Nephron progenitor cell (in vitro differentiated cells): ENCODE data around the gene KDM4B.

Source experiments
- DNase-seq: peaks from one replicate; pipeline ENCODE4 v3.0.0; 2021
- H3K27ac Mint-ChIP-seq: 2 replicates; pipeline ENCODE4 v1.8.0; 2021; ENCODE audit warnings: mild to moderate bottlenecking, moderate library complexity, mixed read lengths
- H3K27me3 Mint-ChIP-seq: 2 replicates; pipeline ENCODE4 v1.8.0; 2021; ENCODE audit warnings: mild to moderate bottlenecking, low read depth, mixed read lengths; ENCODE audit not compliant: poor library complexity
- H3K36me3 Mint-ChIP-seq: 2 replicates; pipeline ENCODE4 v1.8.0; 2021; ENCODE audit warnings: low read depth, mixed read lengths
- H3K4me1 Mint-ChIP-seq: 2 replicates; pipeline ENCODE4 v1.8.0; 2021; ENCODE audit warnings: mixed read lengths
- H3K4me3 Mint-ChIP-seq: 2 replicates; pipeline ENCODE4 v1.8.0; 2021; ENCODE audit warnings: mild to moderate bottlenecking, moderate library complexity, mixed read lengths
- H3K9me3 Mint-ChIP-seq: 2 replicates; pipeline ENCODE4 v1.8.0; 2021; ENCODE audit warnings: mild to moderate bottlenecking, moderate library complexity, mixed read lengths
- TF ChIP-seq, protein P1 (sequence below): fragments of 200-600 bp; sonication (generic); IDR thresholded peaks from 2 replicates; pipeline ENCODE4 v1.5.0; 2021; ENCODE audit warnings: antibody characterized with exemption

KDM4B gene

DNA sequence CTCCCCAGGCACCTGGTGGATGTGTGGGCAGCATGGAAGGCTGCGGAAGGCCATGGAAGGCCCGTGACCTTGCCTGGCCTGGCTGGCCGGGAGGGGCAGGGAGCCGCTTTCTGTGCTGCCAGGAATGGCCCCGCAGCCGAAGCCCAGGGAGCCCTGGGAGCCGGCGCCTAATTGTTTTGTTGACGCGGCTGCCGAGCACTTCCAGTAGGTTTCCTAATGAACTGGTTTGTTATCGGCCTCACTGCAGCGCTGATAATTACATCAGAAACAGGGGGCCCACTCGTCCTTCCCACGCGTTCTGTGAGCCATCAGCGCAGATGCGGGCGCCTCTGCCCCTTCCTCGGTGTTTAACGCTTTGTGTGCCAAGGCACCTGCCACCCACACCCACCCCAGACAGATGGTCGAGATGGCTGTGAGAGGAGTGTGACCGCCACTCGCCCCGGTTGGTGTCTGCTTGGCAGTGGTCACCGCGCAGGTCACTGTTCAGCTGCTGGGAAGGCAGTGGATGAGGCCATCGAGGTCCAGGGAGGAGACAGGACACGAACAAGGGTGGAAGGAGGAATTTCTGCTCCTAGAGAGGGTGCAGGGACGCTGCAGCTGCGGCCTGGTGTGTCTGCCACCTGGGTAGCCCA lies 124.5 kb downstream of the KDM4B start:
- Mint-ChIP-seq H3K27me3 (no peaks in the 10 kb centered on the region), H3K9me3 (peaks cover 16% of the 10 kb centered on the region), H3K4me3 (peak overlapping the region; percentile 40), H3K4me1 (peaks cover 58% of the 10 kb centered on the region), H3K27ac (peak overlapping the region; percentile 36), H3K36me3 (peaks cover 33% of the 10 kb centered on the region)
- TF ChIP-seq, protein P1, sequence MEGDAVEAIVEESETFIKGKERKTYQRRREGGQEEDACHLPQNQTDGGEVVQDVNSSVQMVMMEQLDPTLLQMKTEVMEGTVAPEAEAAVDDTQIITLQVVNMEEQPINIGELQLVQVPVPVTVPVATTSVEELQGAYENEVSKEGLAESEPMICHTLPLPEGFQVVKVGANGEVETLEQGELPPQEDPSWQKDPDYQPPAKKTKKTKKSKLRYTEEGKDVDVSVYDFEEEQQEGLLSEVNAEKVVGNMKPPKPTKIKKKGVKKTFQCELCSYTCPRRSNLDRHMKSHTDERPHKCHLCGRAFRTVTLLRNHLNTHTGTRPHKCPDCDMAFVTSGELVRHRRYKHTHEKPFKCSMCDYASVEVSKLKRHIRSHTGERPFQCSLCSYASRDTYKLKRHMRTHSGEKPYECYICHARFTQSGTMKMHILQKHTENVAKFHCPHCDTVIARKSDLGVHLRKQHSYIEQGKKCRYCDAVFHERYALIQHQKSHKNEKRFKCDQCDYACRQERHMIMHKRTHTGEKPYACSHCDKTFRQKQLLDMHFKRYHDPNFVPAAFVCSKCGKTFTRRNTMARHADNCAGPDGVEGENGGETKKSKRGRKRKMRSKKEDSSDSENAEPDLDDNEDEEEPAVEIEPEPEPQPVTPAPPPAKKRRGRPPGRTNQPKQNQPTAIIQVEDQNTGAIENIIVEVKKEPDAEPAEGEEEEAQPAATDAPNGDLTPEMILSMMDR = no peak
- DNase-seq = peak; percentile 31

DNA sequence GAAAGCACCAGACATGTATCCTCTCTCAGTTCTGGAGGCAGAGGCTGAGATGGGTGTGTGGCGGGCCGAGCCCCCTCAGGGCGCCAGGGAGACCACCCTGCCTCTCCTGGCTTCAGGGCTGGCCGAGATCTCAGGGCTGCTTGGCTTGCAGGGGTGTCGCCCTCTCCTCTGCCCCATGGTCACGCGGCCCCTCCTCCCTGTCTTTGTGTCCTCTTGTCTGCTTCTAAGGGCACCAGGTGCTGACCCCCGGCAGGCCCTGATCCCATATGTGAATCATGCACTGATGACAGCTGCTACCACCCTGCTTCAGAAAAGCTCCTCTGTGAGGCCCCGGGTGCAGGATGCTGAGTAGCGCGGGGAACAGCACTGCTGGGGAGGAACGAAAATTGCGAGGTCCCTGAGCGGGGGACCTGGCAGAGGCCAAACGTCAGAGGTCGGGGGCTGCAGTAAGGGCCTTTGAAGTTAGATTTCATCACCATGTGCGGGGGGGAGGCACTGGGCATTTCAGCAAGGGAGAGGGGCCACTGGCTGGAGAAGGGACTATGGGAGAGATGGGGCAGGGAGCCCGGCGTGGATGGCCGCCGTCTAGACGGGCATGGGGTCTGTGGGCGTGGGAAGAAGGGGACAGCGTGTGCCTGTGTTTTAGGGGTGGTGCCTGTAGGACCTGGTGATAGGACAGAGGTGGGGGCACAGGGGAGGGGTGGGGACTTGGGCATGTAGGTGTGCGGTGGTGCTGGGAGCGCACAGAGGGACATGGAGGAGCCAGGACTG lies 125.2 kb downstream of the KDM4B start:
- Mint-ChIP-seq H3K4me3 (no peak overlapping the region), H3K9me3 (peaks cover 23% of the 10 kb centered on the region), H3K27ac (peak overlapping the region; percentile 13), H3K36me3 (peaks cover 34% of the 10 kb centered on the region), H3K27me3 (no peaks in the 10 kb centered on the region), H3K4me1 (peaks cover 50% of the 10 kb centered on the region)
- TF ChIP-seq, protein P1 = no peak
- DNase-seq = no peak

DNA sequence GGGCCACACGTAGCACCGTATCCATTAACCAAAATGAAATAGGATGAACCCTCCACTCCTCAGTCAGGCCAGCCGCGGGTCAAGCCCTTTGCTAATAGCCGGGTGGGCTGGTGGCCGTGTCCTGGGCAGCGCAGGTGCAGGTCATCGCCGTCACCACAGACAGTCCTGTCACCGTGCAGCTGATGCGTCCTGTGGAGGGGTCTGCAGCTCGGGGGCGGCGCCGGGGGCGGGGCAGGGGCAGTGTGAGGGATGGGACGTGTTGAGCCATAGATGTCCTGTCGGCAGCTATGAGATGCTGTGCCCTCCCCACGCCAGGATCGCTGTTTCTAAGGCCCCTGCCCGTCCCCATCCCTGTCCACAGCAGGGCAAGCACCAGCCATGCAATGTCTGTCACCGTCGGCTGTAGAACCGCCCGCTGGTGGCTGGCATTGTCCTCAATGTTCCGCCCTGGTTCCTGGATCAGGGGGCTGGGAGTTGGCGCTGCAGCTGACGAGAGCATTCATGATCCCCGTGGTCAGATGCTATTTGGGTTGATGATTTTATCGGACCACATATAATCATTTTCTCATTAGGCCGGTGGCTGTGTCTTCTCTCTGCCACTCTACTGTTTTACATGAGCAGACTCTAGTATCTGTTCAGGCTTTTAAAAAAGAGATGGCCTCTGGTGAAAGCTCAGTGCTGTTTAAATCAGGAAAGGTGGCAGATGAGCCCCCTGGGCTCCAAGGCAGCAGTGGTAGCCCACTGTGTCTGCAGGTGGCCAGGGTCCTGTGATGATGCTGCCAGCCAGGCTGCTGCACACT lies 126.1 kb downstream of the KDM4B start:
- peaks cover 38% of the 10 kb centered on the region for H3K36me3 Mint-ChIP-seq
- H3K9me3 Mint-ChIP-seq = peaks cover 31% of the 10 kb centered on the region

DNA sequence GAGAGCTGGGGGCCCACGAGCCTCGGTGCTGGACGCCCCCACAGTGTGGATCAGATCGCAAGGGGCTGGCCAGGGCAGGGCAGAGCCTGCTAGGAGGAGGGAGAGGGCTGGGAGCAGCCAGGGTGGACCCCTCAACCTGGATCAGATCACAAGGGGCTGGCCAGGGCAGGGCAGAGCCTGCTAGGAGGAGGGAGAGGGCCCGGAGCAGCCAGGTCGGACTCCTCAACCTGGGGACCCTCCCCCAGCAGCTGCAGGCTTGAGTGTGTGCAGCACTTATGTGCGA lies 126.6 kb downstream of the KDM4B start:
- no peaks in the 10 kb centered on the region for H3K27me3 Mint-ChIP-seq
- H3K9me3 Mint-ChIP-seq = peaks cover 37% of the 10 kb centered on the region
- H3K27ac Mint-ChIP-seq = peak overlapping the region; percentile 45
- H3K4me1 Mint-ChIP-seq = peaks cover 43% of the 10 kb centered on the region
- H3K36me3 Mint-ChIP-seq = peaks cover 44% of the 10 kb centered on the region
- no peak overlapping the region for H3K4me3 Mint-ChIP-seq
- no peak for DNase-seq
- TF ChIP-seq, protein P1 = no peak

More for the DNA sequence above, 126.1 kb downstream of the KDM4B start:
- Mint-ChIP-seq H3K27ac (peak overlapping the region; percentile 45), H3K4me3 (no peak overlapping the region), H3K27me3 (no peaks in the 10 kb centered on the region), H3K4me1 (peaks cover 43% of the 10 kb centered on the region)
- no peak for DNase-seq
- TF ChIP-seq, protein P1 = no peak

DNA sequence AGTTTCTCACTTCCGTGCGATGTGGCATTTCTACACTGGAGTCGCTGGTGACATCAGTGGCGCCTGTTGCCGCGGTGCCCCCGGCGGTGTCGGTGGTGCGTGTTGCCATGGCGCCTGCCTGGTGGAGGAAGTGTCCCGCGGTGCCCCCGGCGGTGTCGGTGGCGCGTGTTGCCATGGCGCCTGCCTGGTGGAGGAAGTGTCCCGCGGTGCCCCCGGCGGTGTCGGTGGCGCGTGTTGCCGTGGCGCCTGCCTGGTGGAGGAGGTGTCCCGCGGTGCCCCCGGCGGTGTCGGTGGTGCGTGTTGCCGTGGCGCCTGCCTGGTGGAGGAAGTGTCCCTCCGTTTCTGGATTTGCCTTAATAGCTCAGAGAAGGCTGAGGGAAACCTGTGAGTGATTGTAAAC lies 127.6 kb downstream of the KDM4B start:
- Mint-ChIP-seq H3K36me3 (peaks cover 53% of the 10 kb centered on the region), H3K4me1 (peaks cover 32% of the 10 kb centered on the region), H3K27me3 (no peaks in the 10 kb centered on the region), H3K4me3 (no peak overlapping the region), H3K9me3 (peaks cover 45% of the 10 kb centered on the region), H3K27ac (no peak overlapping the region)
- DNase-seq = no peak
- TF ChIP-seq, protein P1 = no peak
